ENCODE results near the gene CLIC5. TPM values are rescaled to one million over a fixed set of nuclear protein-coding genes. Genes with fewer than 3 reads are reported as not detected.

CLIC5 gene
- total RNA-seq, 1 experiment from 2014 or later, result 0.05 TPM

GRCh38 chr6:45966797-45967196, 48.9 kb downstream of the CLIC5 start:
- Histone ChIP-seq H3K27ac (ENCODE audit: low read length) (no peak overlapping the region), H3K4me3 (ENCODE audit: low read depth in 2 of 2, low read length in 2 of 2) (no peak overlapping the region), H3K27me3 (ENCODE audit: control insufficient read depth, insufficient read depth, low read length) (0 out of 2 replicates have a peak, but pooled peaks cover 2% of the 10 kb centered on the region), H3K9me3 (ENCODE audit: control insufficient read depth, insufficient read depth, low read depth, low read length) (no peaks in the 10 kb centered on the region), H3K4me1 (ENCODE audit: control insufficient read depth, insufficient read depth, low read length) (no peaks in the 10 kb centered on the region), H3K36me3 (ENCODE audit: control insufficient read depth, insufficient read depth, low read length) (no peaks in the 10 kb centered on the region)
- no peak for ATAC-seq
- in situ Hi-C loops (cut with HindIII; ENCODE audit: low pct_unique_long_range_greater_than_20kb, low sequenced_read_pairs), result no loop called here
- intact Hi-C loops (cut with micrococcal nuclease; ENCODE audit: unreplicated experiment), result no loop called here
- TF ChIP-seq POLR2AphosphoS5 (IDR thresholded peaks at IDR 0.05; ENCODE audit: low read depth, low read length) (no peak), CTCF (IDR thresholded peaks at IDR 0.05) (no peak), TCF7L2 (IDR thresholded peaks at IDR 0.05; ENCODE audit: low read depth, low read length) (no peak), SIN3A (IDR thresholded peaks at IDR 0.05; ENCODE audit: borderline replicate concordance, insufficient read depth, low read depth, low read length) (no peak), REST (IDR thresholded peaks at IDR 0.05; ENCODE audit: insufficient read depth in 1 of 2, low read depth in 2 of 2, low read length in 1 of 2) (no peak)
- DNase-seq (ENCODE audit: low read depth, low spot score), result no peak
- ChIA-PET CTCF (no interaction called here), POLR2A (no interaction called here)
- no TSS peak for BruUV-seq (replicated peaks)

GRCh38 chr6:45966340-45966739, 49.3 kb downstream of the CLIC5 start:
- in situ Hi-C loops (cut with HindIII; ENCODE audit: low pct_unique_long_range_greater_than_20kb, low sequenced_read_pairs), result no loop called here
- no peaks in the 10 kb centered on the region for H3K4me1 ChIP-seq (ENCODE audit: control insufficient read depth, insufficient read depth, low read length)
- POLR2A ChIA-PET, result no interaction called here

More at GRCh38 chr6:45966340-45966739, 49.3 kb downstream of the CLIC5 start:
- intact Hi-C loops (cut with micrococcal nuclease; ENCODE audit: unreplicated experiment), result no loop called here
- H3K27me3 ChIP-seq (ENCODE audit: control insufficient read depth, insufficient read depth, low read length), result 0 out of 2 replicates have a peak, but pooled peaks cover 2% of the 10 kb centered on the region
- TF ChIP-seq CTCF (IDR thresholded peaks at IDR 0.05) (no peak), TCF7L2 (IDR thresholded peaks at IDR 0.05; ENCODE audit: low read depth, low read length) (no peak), SIN3A (IDR thresholded peaks at IDR 0.05; ENCODE audit: borderline replicate concordance, insufficient read depth, low read depth, low read length) (no peak), REST (IDR thresholded peaks at IDR 0.05; ENCODE audit: insufficient read depth in 1 of 2, low read depth in 2 of 2, low read length in 1 of 2) (no peak), POLR2AphosphoS5 (IDR thresholded peaks at IDR 0.05; ENCODE audit: low read depth, low read length) (no peak)
- H3K9me3 ChIP-seq (ENCODE audit: control insufficient read depth, insufficient read depth, low read depth, low read length), result no peaks in the 10 kb centered on the region
- DNase-seq (ENCODE audit: low read depth, low spot score) (no peak), ATAC-seq (no peak)
- CTCF ChIA-PET, result no interaction called here
- no peaks in the 10 kb centered on the region for H3K36me3 ChIP-seq (ENCODE audit: control insufficient read depth, insufficient read depth, low read length)
- no peak overlapping the region for H3K27ac ChIP-seq (ENCODE audit: low read length)
- no peak overlapping the region for H3K4me3 ChIP-seq (ENCODE audit: low read depth in 2 of 2, low read length in 2 of 2)
- no TSS peak for BruUV-seq (replicated peaks)

Measured in Panc1 (cell line).